LNCaP clone FGC (cell line): ENCODE results near the gene DHRS9.

Experiments
- DNase-seq: peaks from one replicate; pipeline ENCODE4 v3.0.0-alpha.2; 2011; ENCODE audit warnings: low read depth
- H3K4me3 ChIP-seq: 2 replicates; pipeline ENCODE4 v1.5.1; 2011; ENCODE audit warnings: mild to moderate bottlenecking, low read depth, low read length, control low read depth
- TF ChIP-seq, protein P1 (sequence below): IDR thresholded peaks from 2 replicates; pipeline ENCODE4 v1.5.1; 2012; ENCODE audit warnings: mild to moderate bottlenecking; ENCODE audit not compliant: control insufficient read depth, insufficient read depth; ENCODE audit errors: extremely low read depth

Gene DHRS9

DNA sequence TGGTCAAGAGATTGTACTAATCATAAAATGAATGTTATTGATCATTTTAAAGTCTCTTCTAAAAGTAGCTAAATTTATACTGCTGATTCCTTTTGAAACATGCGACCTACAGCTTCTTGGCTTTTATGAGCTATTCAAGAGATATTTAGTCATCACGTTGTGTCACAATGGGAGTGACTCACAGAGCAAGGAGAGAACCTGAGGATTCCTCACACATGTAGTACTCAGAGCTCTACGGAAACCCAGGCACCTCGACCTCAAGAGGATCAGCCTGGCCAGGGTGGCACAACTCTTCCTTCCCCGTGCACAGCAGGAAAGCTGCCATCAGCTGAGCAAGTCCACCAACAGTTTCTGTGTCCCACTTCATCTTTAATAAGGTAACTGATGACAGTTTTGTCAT lies at the start of gene DHRS9:
Gene DHRS9 (plus strand): TSS at position 223 of the 400 bp plus-strand sequence. CDS start 12,019 bp downstream, outside the sequence.
- no peak for DNase-seq
- no peak within 1 kb of the TSS for H3K4me3 ChIP-seq
- TF ChIP-seq, protein P1, sequence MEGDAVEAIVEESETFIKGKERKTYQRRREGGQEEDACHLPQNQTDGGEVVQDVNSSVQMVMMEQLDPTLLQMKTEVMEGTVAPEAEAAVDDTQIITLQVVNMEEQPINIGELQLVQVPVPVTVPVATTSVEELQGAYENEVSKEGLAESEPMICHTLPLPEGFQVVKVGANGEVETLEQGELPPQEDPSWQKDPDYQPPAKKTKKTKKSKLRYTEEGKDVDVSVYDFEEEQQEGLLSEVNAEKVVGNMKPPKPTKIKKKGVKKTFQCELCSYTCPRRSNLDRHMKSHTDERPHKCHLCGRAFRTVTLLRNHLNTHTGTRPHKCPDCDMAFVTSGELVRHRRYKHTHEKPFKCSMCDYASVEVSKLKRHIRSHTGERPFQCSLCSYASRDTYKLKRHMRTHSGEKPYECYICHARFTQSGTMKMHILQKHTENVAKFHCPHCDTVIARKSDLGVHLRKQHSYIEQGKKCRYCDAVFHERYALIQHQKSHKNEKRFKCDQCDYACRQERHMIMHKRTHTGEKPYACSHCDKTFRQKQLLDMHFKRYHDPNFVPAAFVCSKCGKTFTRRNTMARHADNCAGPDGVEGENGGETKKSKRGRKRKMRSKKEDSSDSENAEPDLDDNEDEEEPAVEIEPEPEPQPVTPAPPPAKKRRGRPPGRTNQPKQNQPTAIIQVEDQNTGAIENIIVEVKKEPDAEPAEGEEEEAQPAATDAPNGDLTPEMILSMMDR = no peak

GRCh38 chr2:169023161-169023560 lies 46.2 kb upstream of the DHRS9 start:
- no peak for DNase-seq
- TF ChIP-seq, protein P1 = no peak
- no peak overlapping the region for H3K4me3 ChIP-seq

GRCh38 chr2:169026056-169026455 lies 43.3 kb upstream of the DHRS9 start:
- peak; percentile 10 for DNase-seq
- TF ChIP-seq, protein P1 = no peak
- no peak overlapping the region for H3K4me3 ChIP-seq

- TF ChIP-seq, protein P1 = no peak
- DNase-seq = no peak
- no peak overlapping the region for H3K4me3 ChIP-seq
These were observed 42.1 kb upstream of the DHRS9 start for GRCh38 chr2:169027234-169027633.

GRCh38 chr2:169029341-169029740 lies 40.0 kb upstream of the DHRS9 start:
- H3K4me3 ChIP-seq = no peak overlapping the region
- TF ChIP-seq, protein P1 = no peak
- no peak for DNase-seq

- no peak for DNase-seq
- TF ChIP-seq, protein P1 = no peak
These were observed 38.2 kb upstream of the DHRS9 start, which contains the start of gene ABCB11 for GRCh38 chr2:169031202-169031601. Gene ABCB11, minus strand, starts transcription at chr2:169031324. Its CDS starts 13,199 bp downstream, at chr2:169018125.

GRCh38 chr2:169034256-169034655 lies 35.1 kb upstream of the DHRS9 start:
- no peak for DNase-seq
- no peak overlapping the region for H3K4me3 ChIP-seq
- TF ChIP-seq, protein P1 = no peak

More at GRCh38 chr2:169031202-169031601, 38.2 kb upstream of the DHRS9 start, which contains the start of gene ABCB11:
- no peak within 1 kb of the TSS for H3K4me3 ChIP-seq
